VCaP (cell line): ENCODE results near the gene NEFH.

Experiments used
- H3K27ac ChIP-seq: fragments of 450-650 bp; 2 replicates; pipeline ENCODE4 v1.5.1; 2017
- TF ChIP-seq, protein P1 (sequence below): fragments of 450-650 bp; conservative IDR thresholded peaks from 2 replicates; pipeline ENCODE4 v1.5.1; 2017; ENCODE audit warnings: mild to moderate bottlenecking, moderate library complexity

The NEFH gene

DNA sequence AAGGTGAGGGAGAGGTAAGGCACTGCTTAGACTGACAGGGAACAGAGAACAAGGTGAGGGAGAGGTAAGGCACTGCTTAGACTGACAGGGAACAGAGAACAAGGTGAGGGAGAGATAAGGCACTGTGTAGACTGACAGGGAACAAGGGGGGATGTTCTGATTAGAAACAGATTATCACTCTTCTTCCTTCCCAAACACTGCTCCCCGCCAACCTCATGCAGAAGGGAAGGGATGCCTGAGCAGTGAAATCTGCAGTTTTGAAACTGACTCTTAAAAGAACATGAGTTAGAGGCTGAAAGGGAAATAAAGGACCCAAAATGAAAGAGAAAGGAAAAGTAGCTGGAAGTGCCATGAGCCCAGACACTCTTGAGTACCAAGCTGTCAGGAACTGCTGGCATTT lies 29.8 kb downstream of the NEFH start:
- no peak overlapping the region for H3K27ac ChIP-seq
- TF ChIP-seq, protein P1, sequence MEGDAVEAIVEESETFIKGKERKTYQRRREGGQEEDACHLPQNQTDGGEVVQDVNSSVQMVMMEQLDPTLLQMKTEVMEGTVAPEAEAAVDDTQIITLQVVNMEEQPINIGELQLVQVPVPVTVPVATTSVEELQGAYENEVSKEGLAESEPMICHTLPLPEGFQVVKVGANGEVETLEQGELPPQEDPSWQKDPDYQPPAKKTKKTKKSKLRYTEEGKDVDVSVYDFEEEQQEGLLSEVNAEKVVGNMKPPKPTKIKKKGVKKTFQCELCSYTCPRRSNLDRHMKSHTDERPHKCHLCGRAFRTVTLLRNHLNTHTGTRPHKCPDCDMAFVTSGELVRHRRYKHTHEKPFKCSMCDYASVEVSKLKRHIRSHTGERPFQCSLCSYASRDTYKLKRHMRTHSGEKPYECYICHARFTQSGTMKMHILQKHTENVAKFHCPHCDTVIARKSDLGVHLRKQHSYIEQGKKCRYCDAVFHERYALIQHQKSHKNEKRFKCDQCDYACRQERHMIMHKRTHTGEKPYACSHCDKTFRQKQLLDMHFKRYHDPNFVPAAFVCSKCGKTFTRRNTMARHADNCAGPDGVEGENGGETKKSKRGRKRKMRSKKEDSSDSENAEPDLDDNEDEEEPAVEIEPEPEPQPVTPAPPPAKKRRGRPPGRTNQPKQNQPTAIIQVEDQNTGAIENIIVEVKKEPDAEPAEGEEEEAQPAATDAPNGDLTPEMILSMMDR = no peak

DNA sequence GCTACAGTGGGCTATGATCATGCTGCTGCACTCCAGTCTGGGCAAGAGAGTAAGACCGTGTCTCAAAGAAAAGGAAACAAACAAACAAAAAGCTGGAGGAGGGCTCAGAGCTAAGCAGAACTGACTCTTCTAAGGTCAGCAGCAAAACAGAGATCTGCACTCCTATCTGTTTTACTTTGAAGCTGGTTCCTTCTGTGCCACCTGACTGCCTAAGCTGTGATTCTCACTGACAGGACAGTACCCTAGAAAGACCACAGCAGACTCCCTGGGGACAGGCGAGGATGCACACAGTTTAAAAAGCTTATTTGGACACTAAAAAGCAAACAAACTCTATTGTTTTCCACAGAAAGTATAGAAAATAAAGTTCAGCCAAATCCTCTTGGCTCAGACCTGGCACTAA lies 30.5 kb downstream of the NEFH start:
- no peak overlapping the region for H3K27ac ChIP-seq
- TF ChIP-seq, protein P1 = no peak

DNA sequence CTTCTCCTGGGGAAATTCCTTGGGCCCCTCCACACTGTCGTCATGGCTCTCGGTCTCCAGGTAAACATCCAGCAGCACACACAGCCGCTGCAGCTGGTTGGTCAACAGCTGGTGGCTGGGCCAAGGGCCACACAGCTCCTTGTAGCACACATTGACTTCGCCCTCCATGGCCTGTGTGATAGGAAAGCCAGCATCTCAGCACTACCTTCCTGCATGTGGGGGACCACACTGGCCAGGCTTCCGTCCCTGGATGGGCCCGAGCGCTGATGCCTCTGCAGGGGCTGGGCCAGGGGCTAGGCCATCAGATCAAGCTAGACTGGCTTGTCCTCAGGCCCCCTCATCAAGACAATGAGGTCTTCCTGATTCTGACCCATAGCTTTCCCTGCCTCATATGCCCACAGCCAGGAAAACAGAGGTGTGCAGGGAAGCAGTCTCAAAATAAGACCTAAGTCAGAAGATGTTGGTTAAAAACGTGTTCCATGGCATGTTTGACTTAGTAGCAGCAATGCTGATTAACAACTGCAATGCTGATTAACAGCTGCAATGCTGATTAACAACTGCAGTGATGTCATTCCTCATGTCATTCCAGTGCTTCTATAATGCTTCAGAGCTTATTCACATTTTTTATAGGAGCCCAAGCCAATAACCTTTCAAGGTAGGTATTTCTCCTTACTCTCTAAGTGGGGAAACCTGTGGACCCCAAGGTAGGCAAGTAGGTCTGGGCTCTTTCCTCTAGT lies 31.3 kb downstream of the NEFH start:
- H3K27ac ChIP-seq = no peak overlapping the region
- TF ChIP-seq, protein P1 = no peak

DNA sequence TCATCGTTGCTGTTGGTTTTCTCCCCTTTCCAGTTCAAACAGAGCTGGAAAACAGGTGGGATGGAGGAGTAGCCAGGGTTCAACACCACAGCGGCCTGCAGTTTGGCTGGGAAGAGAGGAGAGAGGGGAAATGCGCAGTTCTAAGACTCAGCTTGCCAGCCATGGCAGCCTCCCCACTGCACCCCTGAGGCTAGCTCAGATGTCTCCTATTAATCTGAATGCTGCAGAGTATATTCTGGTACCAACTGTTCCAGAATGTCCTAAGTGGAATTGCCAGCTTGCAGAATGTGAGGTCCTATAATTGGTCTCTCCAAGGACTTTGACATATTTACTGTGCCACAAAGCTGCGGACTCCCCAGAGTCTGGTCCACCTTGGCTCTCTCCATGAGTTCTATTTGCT lies 32.0 kb downstream of the NEFH start:
- H3K27ac ChIP-seq = no peak overlapping the region
- TF ChIP-seq, protein P1 = no peak

DNA sequence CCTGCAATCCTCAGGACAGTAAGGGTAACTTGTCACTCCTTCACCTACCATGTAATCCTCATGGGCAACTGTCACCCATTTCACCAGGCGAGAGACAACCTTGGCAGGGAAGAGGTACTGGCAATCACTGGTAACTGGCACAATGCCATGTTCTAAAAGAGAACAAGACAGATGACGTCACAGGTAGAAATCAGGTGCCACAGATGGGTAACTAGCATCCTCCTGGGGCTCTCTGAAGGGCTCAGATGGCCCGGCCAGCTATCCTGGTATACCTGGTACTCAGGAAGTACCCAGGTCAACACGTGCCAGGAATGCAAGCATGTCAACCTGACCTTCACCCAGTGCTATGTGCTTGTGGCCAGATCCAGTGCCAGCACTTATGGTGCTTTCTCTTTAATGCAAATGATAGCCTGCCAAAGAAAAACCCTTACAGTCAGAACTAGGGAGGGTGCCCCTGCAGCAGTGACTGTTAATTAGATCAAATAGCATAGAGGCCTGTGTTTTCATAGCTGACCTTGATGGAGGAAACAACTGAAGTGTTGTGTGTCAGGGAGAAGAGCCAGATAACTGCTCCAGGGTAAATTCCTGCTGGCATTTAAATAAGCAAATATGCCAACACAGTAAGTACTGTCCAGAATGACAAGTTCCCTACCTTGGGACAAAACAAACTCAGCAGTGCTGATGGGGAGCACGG lies 37.3 kb downstream of the NEFH start:
- H3K27ac ChIP-seq = peak overlapping the region; percentile 85
- TF ChIP-seq, protein P1 = no peak

DNA sequence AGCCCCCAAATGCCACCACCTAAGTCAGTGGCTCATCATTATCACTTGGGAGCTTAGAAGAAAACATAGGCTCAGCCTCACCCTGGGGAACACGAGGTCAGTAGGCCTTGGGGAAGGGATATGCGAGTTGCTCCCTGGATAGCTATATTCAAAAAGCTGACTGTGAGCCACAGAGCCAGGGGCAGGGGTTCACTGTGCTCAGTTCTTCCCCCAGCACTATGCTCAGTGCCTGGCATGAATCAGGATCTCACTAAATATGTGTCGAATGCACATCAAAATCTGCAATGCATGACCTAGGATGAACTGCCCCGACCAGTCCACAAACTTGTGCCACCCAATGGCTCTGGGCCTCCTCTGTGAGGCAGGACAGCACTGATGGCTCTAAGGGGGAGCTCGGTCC lies 38.4 kb downstream of the NEFH start:
- H3K27ac ChIP-seq = peak overlapping the region; percentile 85
- TF ChIP-seq, protein P1 = no peak

DNA sequence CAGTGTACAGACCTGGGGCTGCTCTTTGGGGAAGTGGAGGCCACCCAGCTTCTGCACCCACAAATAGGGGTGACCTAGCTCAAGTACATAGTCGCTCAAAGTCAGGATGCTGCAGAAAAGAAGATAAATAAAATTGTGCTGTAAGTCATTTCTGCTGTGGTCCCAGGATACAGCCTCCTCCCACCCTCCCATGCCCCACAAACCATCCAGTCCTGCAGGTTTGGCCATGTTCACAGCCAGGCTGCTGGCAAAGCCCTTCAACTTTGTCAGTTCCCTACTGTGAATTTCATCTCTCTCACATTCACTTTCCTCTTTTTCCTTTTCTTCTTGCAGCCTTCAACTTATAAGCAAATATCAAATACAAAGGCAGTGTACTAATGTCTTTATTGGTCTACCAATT lies 40.0 kb downstream of the NEFH start:
- TF ChIP-seq, protein P1 = no peak
- peak overlapping the region; percentile 85 for H3K27ac ChIP-seq
